HG02973 (cell line): ENCODE data around the gene GJB3.
"Not testable (repeated sequence)": the region's sequence is repeated elsewhere in the genome, so short reads cannot be mapped to it uniquely, and the experiment has no call there.

Source experiments
- ATAC-seq: cut with Tn5 transposase; IDR thresholded peaks from one replicate; pipeline ENCODE4 v1.9.1; 2021; ENCODE audit warnings: moderate library complexity; ENCODE audit not compliant: unreplicated experiment

GJB3 gene

GRCh38 chr1:34818862-34819261 is 37.8 kb downstream of the GJB3 start:
- ATAC-seq = not testable (repeated sequence)

DNA sequence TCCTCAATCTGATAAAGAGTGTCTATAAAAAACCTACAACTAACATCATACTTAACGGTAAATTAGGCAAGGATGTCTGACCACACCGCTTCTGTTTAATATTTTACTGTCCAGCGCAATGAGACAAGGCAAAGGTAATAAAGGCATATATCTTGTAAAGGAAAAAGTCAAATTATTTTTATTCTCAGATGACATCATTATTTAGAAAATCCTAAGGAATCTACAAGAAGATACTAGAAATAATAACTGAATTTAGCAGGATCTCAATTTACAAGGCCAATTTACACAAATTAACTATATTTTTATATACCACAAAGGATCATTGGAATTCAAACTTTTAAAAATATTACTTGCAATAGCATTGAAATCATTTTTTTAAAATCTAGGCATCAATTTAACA is 41.2 kb downstream of the GJB3 start:
- no peak for ATAC-seq

DNA sequence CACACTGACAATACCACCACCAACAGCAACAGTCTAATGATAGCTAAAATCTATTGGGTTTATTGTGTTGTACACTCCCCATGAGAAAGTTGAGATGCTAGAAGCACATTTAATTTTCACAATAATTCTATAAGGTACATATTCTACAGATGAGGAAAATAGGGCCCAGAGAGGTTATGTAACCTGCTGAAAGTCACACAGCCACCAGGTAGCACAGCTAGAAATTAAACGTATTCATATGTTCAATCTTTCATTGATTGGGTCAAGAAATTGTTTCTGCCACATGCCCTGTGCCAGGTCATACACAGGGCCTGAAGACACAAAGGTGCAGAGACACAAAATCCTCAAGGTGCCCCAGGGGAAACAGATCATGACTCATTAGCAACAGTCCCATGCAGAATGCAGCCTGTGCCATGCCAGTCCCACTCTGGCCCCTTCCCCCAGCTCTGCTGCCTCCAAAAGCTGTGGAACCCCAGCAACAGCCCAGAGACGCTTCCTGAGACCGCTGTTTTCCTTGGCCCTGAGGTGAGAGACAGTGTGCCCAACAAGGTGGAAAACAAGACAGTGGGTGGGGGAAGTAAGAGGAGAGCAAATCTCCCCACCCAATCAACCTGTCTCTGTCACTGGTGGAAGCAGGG is 43.9 kb downstream of the GJB3 start:
- ATAC-seq = no peak

- ATAC-seq = no peak
Observed at GRCh38 chr1:34825455-34826091, 44.6 kb downstream of the GJB3 start.

DNA sequence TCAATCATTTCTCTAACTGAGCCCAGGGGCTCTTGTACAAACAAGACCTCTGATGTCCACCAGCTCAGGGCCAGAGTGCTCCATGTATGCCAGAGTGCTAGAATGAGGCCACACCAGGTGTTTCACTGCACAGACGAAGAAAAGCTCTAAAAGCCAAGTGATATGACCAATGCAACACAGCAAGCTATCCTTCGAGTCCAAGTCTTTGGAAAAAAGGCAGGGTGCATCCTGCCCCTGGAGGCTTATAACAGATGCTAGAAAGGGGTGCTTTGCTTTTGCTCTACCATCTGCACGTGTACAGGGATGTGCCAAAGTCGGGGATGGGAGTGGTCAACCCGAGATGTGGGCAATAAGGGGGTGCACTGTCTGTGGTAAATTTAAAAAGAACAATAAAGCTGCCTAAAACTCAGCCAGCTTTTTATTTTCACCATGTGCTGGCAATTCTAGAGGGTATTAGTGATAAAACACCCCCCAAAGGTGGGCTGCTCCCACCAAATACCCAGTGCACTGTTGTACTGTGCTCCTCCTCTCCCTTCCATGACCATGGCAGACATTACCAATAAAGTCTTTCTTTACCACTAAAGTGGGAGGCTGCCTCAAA is 46.4 kb downstream of the GJB3 start:
- no peak for ATAC-seq

DNA sequence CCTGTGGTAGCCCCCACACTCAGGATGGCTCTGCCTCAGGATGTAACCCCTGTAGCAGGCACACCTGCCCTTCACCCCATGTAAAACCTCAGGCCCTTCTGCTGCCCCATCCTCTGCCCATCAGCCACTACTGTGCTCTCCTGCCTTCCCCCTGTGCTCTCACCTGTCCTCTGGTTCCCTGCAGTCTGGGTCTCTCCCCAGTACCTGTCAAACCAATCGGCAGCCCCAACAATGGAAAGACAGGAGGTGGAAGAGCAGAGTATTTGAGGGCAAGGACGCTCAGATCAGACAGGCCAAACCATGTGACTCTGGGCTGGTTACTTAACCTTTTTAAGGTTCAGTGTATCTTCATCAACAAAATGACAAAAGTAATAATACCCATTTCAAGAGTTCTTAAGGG is 47.6 kb downstream of the GJB3 start:
- ATAC-seq = no peak

GRCh38 chr1:34829250-34829649 is 48.2 kb downstream of the GJB3 start:
- no peak for ATAC-seq

DNA sequence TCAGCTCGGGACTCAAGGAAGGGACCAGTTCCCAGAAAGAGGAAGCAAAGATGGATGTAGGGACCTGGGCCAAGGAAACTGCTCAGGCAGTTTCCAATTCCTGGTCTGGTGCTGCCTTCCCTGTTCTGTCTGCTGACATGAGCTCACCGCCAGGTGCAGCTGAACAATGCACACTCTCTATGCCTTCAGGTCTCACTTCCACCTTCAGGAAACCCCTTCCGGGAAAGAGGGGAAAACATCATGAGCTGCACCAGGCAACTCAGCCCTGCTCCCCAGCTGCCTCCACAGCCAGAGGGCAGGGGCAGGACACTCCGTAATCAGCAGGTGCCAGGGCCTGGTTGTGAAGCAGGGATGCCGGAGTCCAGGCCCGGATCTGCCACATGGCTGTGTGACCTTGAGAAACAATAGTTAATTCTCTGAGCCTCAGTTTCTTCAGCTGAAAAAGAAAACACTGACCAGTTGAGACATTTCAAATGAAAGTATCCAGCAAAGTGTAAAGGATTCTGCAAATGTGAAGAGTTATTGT is 50.8 kb downstream of the GJB3 start:
- no peak for ATAC-seq

DNA sequence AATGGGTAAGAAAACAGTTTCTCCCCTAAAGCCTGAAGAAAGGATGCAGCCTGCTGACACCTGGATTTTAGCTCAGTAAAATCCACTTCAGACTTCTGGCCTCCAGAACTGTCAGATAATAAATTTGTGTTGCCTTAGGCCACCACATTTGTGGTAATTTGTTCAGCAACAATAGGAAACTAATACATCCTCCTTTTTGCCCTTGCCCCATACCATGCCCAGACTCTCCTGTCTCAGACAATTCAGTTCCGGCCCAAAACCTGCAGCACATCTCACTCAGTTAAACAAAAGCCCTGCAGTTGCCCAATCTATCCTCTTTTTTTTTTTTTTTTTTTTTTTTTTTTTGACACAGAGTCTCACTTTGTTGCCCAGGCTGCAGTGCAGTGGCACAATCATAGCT is 52.7 kb downstream of the GJB3 start:
- no peak for ATAC-seq
